Vagina (tissue), 2 donors: ENCODE results near the gene GBP6. TPM values are rescaled to one million over a fixed set of nuclear protein-coding genes. Genes with fewer than 3 reads are reported as not detected.
A peak's percentile ranks its signal among the peaks of the same experiment; 100 is the strongest.

ENCODE experiments used
- DNase-seq, 2 donors: peaks; one replicate each; pipeline ENCODE4 v3.0.0-alpha.2; 2017; ENCODE audit errors: extremely low spot score in 2 of 2
- H3K27ac ChIP-seq: fragments of 200-600 bp; sonication (generic); one replicate; pipeline ENCODE4 v1.5.1; 2019
- H3K27me3 ChIP-seq: fragments of 200-600 bp; sonication (generic); one replicate; pipeline ENCODE4 v1.5.1; 2019
- H3K36me3 ChIP-seq, 2 donors: fragments of 200-600 bp; sonication (generic); one replicate each; pipeline ENCODE4 v1.5.1; 2017 to 2019
- H3K4me1 ChIP-seq: fragments of 200-600 bp; sonication (generic); one replicate; pipeline ENCODE4 v1.5.1; 2019
- H3K4me3 ChIP-seq, 2 donors: fragments of 200-600 bp; sonication (generic); 1 replicate in 1 of 2; 2 replicates in 1 of 2; pipeline ENCODE4 v1.5.1; 2016 to 2019
- H3K9me3 ChIP-seq: fragments of 200-600 bp; sonication (generic); one replicate; pipeline ENCODE4 v1.5.1; 2019
- CTCF ChIP-seq, 3 experiments: fragments of 450-650 bp in 2 of 3; fragments of 200-600 bp in 1 of 3; sonication (generic) in 1 of 3; IDR thresholded peaks; one replicate each; pipeline ENCODE4 v1.5.1; 2017 to 2019; ENCODE audit warnings: antibody characterized with exemption in 3 of 3, mild to moderate bottlenecking in 2 of 3, moderate library complexity in 2 of 3
- POLR2A ChIP-seq, 2 donors: fragments of 450-650 bp; IDR thresholded peaks; one replicate each; pipeline ENCODE4 v1.6.1; 2017; ENCODE audit warnings: antibody characterized with exemption in 2 of 2, mild to moderate bottlenecking in 2 of 2, moderate library complexity in 2 of 2
- POLR2AphosphoS5 ChIP-seq, 2 donors: sonication (generic); formaldehyde crosslinking; IDR thresholded peaks; one replicate each; pipeline ENCODE4 v1.9.0; 2017; ENCODE audit warnings: antibody characterized with exemption in 2 of 2, mild to moderate bottlenecking in 2 of 2, low read depth in 1 of 2; ENCODE audit not compliant: insufficient read depth in 1 of 2
- intact Hi-C: fragments of 100-400 bp; cut with DNase I; formaldehyde crosslinking; loops from one replicate; pipeline ENCODE4 v1.15.1; 2023
- total RNA-seq: library from RNA; depleted of rRNA; stranded (reverse); fragments of >200 nt; gene quantifications from one replicate; pipeline ENCODE4 v1.2.3, GENCODE V29; 2016

The GBP6 gene
- 23.1 TPM for total RNA-seq

GRCh38 chr1:89363638-89364536 lies at the start of gene GBP6:
Gene GBP6, plus strand, starts transcription at chr1:89364059. Its CDS starts 4,493 bp downstream, at chr1:89368552.
- intact Hi-C loops: no loop called here
- Histone ChIP-seq H3K27ac (no peak within 1 kb of the TSS), H3K9me3 (no peaks in the 10 kb centered on the region), H3K4me3 (peak within 1 kb of the TSS in 1 of 2 donors; percentile 32), H3K36me3 (no peaks in the 10 kb centered on the region), H3K4me1 (peaks cover 5% of the 10 kb centered on the region), H3K27me3 (no peaks in the 10 kb centered on the region)
- DNase-seq: no peak
- TF ChIP-seq CTCF (IDR thresholded peaks at IDR 0.05) (no peak), POLR2A (IDR thresholded peaks at IDR 0.05) (no peak), POLR2AphosphoS5 (IDR thresholded peaks at IDR 0.05; ENCODE audit: insufficient read depth in 1 of 2, low read depth in 1 of 2) (peak in 1 of 2 donors; percentile 11)

GRCh38 chr1:89322402-89322801 lies 41.5 kb upstream of the GBP6 start:
- TF ChIP-seq POLR2AphosphoS5 (IDR thresholded peaks at IDR 0.05; ENCODE audit: insufficient read depth in 1 of 2, low read depth in 1 of 2) (no peak), CTCF (IDR thresholded peaks at IDR 0.05) (no peak), POLR2A (IDR thresholded peaks at IDR 0.05) (no peak)
- Histone ChIP-seq H3K9me3 (no peaks in the 10 kb centered on the region), H3K27me3 (no peaks in the 10 kb centered on the region), H3K36me3 (no peaks in the 10 kb centered on the region), H3K4me3 (no peak overlapping the region), H3K4me1 (no peaks in the 10 kb centered on the region), H3K27ac (no peak overlapping the region)
- no peak for DNase-seq
- intact Hi-C loops: no loop called here

DNA sequence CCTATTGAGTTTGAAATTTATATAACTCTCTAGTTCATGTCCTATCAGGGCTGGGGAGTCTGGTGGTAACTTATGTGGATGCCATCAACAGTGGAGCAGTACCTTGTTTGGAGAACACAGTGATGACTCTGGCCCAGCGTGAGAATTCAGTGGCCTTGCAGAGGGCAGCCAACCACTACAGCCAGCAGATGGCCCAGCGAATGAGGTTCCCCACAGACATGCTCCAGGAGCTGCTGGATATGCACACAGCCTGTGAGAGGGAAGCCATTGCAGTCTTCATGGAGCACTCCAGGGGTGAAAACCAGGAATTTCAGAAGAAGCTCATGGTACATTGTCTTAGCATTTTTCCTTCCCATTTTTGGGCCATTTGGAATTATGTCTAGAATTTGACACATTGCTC lies 32.0 kb upstream of the GBP6 start:
- H3K27me3 ChIP-seq: no peaks in the 10 kb centered on the region
- intact Hi-C loops: no loop called here
- TF ChIP-seq POLR2AphosphoS5 (IDR thresholded peaks at IDR 0.05; ENCODE audit: insufficient read depth in 1 of 2, low read depth in 1 of 2) (no peak), POLR2A (IDR thresholded peaks at IDR 0.05) (no peak), CTCF (IDR thresholded peaks at IDR 0.05) (no peak)
- H3K36me3 ChIP-seq: no peaks in the 10 kb centered on the region
- no peak for DNase-seq
- H3K9me3 ChIP-seq: no peaks in the 10 kb centered on the region
- no peak overlapping the region for H3K27ac ChIP-seq
- no peaks in the 10 kb centered on the region for H3K4me1 ChIP-seq
- no peak overlapping the region for H3K4me3 ChIP-seq

GRCh38 chr1:89332461-89332860 lies 31.4 kb upstream of the GBP6 start:
- Histone ChIP-seq H3K36me3 (no peaks in the 10 kb centered on the region), H3K4me1 (no peaks in the 10 kb centered on the region), H3K4me3 (no peak overlapping the region), H3K27me3 (no peaks in the 10 kb centered on the region), H3K27ac (no peak overlapping the region), H3K9me3 (no peaks in the 10 kb centered on the region)
- intact Hi-C loops: no loop called here
- TF ChIP-seq POLR2AphosphoS5 (IDR thresholded peaks at IDR 0.05; ENCODE audit: insufficient read depth in 1 of 2, low read depth in 1 of 2) (no peak), CTCF (IDR thresholded peaks at IDR 0.05) (no peak)
- no peak for DNase-seq

DNA sequence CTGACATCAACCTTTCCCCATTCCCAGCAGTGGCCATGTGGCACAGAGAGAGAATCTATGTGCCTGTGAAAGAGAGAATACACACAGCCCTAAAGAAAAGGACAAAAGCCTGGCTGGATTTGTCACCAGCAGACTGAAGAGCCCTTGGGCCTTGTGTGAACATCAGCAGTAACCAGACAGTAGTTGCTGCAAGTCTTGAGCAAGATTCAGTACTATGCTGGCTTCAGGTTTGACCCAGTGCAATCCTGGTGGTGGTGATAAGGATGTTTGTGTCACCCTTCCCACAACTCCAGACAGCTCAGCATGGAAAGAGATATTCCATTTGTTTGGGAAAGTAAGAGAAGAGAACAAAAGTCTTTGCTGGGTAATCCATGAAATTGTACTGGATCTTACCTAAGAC lies 28.4 kb upstream of the GBP6 start:
- Histone ChIP-seq H3K36me3 (no peaks in the 10 kb centered on the region), H3K27me3 (no peaks in the 10 kb centered on the region), H3K27ac (no peak overlapping the region), H3K4me1 (no peaks in the 10 kb centered on the region), H3K9me3 (no peaks in the 10 kb centered on the region), H3K4me3 (no peak overlapping the region)
- intact Hi-C loops: no loop called here
- no peak for DNase-seq
- TF ChIP-seq POLR2A (IDR thresholded peaks at IDR 0.05) (no peak), POLR2AphosphoS5 (IDR thresholded peaks at IDR 0.05; ENCODE audit: insufficient read depth in 1 of 2, low read depth in 1 of 2) (no peak)
